SJCRH30 (cell line): ENCODE results near the gene WDR33. TPM values are rescaled to one million over a fixed set of nuclear protein-coding genes. Genes with fewer than 3 reads are reported as not detected.

ENCODE experiments used
- DNase-seq, 2 experiments: peaks; one replicate each; pipeline ENCODE4 v3.0.0-alpha.2; 2015 to 2020
- H3K27ac ChIP-seq: fragments of 250-450 bp; sonication (Bioruptor Pico); 2 replicates; pipeline ENCODE4 v1.5.1; 2020; ENCODE audit warnings: mild to moderate bottlenecking, moderate library complexity
- H3K27me3 ChIP-seq: fragments of 250-450 bp; sonication (Bioruptor Pico); 2 replicates; pipeline ENCODE4 v1.5.1; 2020; ENCODE audit warnings: mild to moderate bottlenecking, moderate library complexity
- H3K36me3 ChIP-seq: fragments of 250-450 bp; sonication (Bioruptor Pico); 2 replicates; pipeline ENCODE4 v1.5.1; 2020; ENCODE audit warnings: mild to moderate bottlenecking, moderate library complexity
- H3K4me1 ChIP-seq: fragments of 250-450 bp; sonication (Bioruptor Pico); 2 replicates; pipeline ENCODE4 v1.5.1; 2020; ENCODE audit warnings: mild to moderate bottlenecking, moderate library complexity
- H3K4me3 ChIP-seq: fragments of 250-450 bp; sonication (Bioruptor Pico); 2 replicates; pipeline ENCODE4 v1.5.1; 2020; ENCODE audit warnings: mild to moderate bottlenecking, moderate library complexity
- H3K9me3 ChIP-seq: fragments of 250-450 bp; sonication (Bioruptor Pico); replicated peaks from 2 replicates; pipeline ENCODE4 v1.5.1; 2020; ENCODE audit warnings: mild to moderate bottlenecking, moderate library complexity
- total RNA-seq: library from RNA; depleted of rRNA; stranded (reverse); fragments of >200 nt; shearing (Covaris generic); gene quantifications from 2 replicates; pipeline ENCODE4 v1.2.3, GENCODE V29; 2014; rRNA removed

WDR33 gene
- total RNA-seq, 1 experiment from 2014 or later, result 56.1 TPM

DNA sequence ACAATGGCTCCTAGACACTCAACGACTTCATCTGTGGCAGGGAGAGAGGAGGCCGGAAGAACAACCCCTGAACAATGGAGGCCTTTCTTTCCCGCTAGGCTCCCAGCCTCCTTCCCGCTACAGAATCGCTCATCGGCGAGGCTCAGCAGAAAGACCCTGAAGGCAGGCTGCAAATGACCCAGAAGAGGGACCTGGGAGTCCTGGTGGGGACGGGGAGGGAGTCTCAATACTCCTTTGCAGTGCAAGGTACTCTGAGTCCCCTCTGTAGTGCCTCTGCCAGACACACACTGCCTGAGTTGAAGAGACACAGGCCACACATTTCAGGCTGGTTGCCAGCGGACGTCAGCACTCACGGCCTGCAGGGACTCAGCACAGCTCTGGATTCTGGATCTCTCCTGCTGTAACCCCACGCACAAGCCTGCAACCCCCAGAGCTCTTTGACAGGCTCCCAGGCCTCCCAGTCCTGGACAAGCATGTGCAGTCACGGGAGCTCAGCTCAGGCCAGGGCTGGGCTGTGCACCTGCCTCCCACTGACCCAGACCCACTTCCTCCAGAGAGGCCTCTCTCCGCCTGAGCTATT is 158.9 kb downstream of the WDR33 start:
- Histone ChIP-seq H3K27me3 (no peaks in the 10 kb centered on the region), H3K27ac (no peak overlapping the region), H3K4me1 (peaks cover 13% of the 10 kb centered on the region), H3K9me3 (no peaks in the 10 kb centered on the region), H3K4me3 (no peak overlapping the region), H3K36me3 (no peaks in the 10 kb centered on the region)
- no peak for DNase-seq

DNA sequence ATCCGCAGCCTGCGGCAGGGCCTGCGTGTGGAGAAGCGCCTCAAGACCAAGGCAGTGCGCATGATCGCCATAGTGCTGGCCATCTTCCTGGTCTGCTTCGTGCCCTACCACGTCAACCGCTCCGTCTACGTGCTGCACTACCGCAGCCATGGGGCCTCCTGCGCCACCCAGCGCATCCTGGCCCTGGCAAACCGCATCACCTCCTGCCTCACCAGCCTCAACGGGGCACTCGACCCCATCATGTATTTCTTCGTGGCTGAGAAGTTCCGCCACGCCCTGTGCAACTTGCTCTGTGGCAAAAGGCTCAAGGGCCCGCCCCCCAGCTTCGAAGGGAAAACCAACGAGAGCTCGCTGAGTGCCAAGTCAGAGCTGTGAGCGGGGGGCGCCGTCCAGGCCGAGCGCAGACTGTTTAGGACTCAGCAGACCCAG is 159.6 kb downstream of the WDR33 start:
- Histone ChIP-seq H3K4me3 (no peak overlapping the region), H3K9me3 (no peaks in the 10 kb centered on the region), H3K27me3 (no peaks in the 10 kb centered on the region), H3K36me3 (no peaks in the 10 kb centered on the region), H3K4me1 (peaks cover 13% of the 10 kb centered on the region), H3K27ac (no peak overlapping the region)
- DNase-seq, result no peak

Other genes with a start within 250 kb of the WDR33 start
- 0.18 TPM in 1 of 2 replicates, not detected in the other for gene GPR17, start 165.0 kb downstream of the WDR33 start, total RNA-seq
- gene LIMS2, start 135.6 kb downstream of the WDR33 start, total RNA-seq, result 4.0 and 5.5 TPM in 2 replicates
- gene SFT2D3, start 109.7 kb downstream of the WDR33 start, total RNA-seq, result 10.0 and 12.7 TPM in 2 replicates
- 74.4 and 74.8 TPM in 2 replicates for gene POLR2D, start 47.0 kb upstream of the WDR33 start, total RNA-seq
- 17.3 and 17.6 TPM in 2 replicates for gene AMMECR1L, start 74.8 kb upstream of the WDR33 start, total RNA-seq
- gene SAP130, start 216.9 kb upstream of the WDR33 start, total RNA-seq, result 23.5 and 23.7 TPM in 2 replicates